HG02943 (cell line): Measurements from ENCODE around the gene PIGL.
"Not testable (repeated sequence)": the region's sequence is repeated elsewhere in the genome, so short reads cannot be mapped to it uniquely, and the experiment has no call there.

ENCODE experiments used
- ATAC-seq: cut with Tn5 transposase; IDR thresholded peaks from one replicate; pipeline ENCODE4 v1.9.1; 2021; ENCODE audit warnings: mild to moderate bottlenecking, low read depth, moderate library complexity; ENCODE audit not compliant: unreplicated experiment

Gene PIGL

GRCh38 chr17:16301963-16302855, 85.2 kb downstream of the PIGL start:
- no peak for ATAC-seq

GRCh38 chr17:16302856-16303255, 85.8 kb downstream of the PIGL start:
- ATAC-seq: no peak

- no peak for ATAC-seq
These were observed 87.8 kb downstream of the PIGL start for GRCh38 chr17:16304830-16305229.

- no peak for ATAC-seq
These were observed 89.2 kb downstream of the PIGL start for GRCh38 chr17:16306211-16306610.

- not testable (repeated sequence) for ATAC-seq
These were observed 95.1 kb downstream of the PIGL start for GRCh38 chr17:16312061-16312460.

GRCh38 chr17:16313139-16314090, 96.4 kb downstream of the PIGL start:
- ATAC-seq: no peak

- no peak for ATAC-seq
These were observed 97.2 kb downstream of the PIGL start for GRCh38 chr17:16314189-16314588.

- ATAC-seq: no peak
These were observed 97.8 kb downstream of the PIGL start for GRCh38 chr17:16314859-16315258.

GRCh38 chr17:16319969-16320368, 103.0 kb downstream of the PIGL start:
- ATAC-seq: no peak

- ATAC-seq: no peak
These were observed 105.6 kb downstream of the PIGL start for GRCh38 chr17:16322636-16323035.

GRCh38 chr17:16325964-16326363, 109.0 kb downstream of the PIGL start:
- no peak for ATAC-seq

- ATAC-seq: no peak
These were observed 110.0 kb downstream of the PIGL start for GRCh38 chr17:16327018-16327417.

GRCh38 chr17:16328997-16329396, 112.0 kb downstream of the PIGL start:
- no peak for ATAC-seq

- ATAC-seq: no peak
These were observed 112.7 kb downstream of the PIGL start for GRCh38 chr17:16329519-16330271.

GRCh38 chr17:16338391-16338790, 121.4 kb downstream of the PIGL start:
- ATAC-seq: no peak

GRCh38 chr17:16339402-16339801, 122.4 kb downstream of the PIGL start:
- no peak for ATAC-seq

- no peak for ATAC-seq
These were observed 122.9 kb downstream of the PIGL start for GRCh38 chr17:16339959-16340358.

- no peak for ATAC-seq
These were observed 126.0 kb downstream of the PIGL start for GRCh38 chr17:16342979-16343378.

- no peak for ATAC-seq
These were observed 126.6 kb downstream of the PIGL start for GRCh38 chr17:16343569-16343968.

- ATAC-seq: no peak
These were observed 128.6 kb downstream of the PIGL start for GRCh38 chr17:16345565-16345964.
